ENCODE data around the gene CASP9. TPM values are rescaled to one million over a fixed set of nuclear protein-coding genes. Genes with fewer than 3 reads are reported as not detected.

CASP9 gene
- polyA plus RNA-seq, 2 donors: 10.3 to 10.4 TPM

- H3K27me3 ChIP-seq (ENCODE audit: control insufficient read depth in 1 of 2, insufficient read depth in 2 of 2, low read length in 2 of 2): no peaks in the 10 kb centered on the region
- no peaks in the 10 kb centered on the region for H3K4me1 ChIP-seq (ENCODE audit: control insufficient read depth in 2 of 2, insufficient read depth in 2 of 2, low read length in 1 of 2)
- H3K36me3 ChIP-seq (ENCODE audit: control insufficient read depth in 2 of 2, insufficient read depth in 2 of 2, low read length in 1 of 2): no peaks in the 10 kb centered on the region
- no peak overlapping the region for H3K27ac ChIP-seq (ENCODE audit: low read depth in 2 of 2, low read length in 1 of 2)
- 71 to 79% methylated on average over 5 of the region's 5 CpGs for WGBS, 2 donors
- no peaks in the 10 kb centered on the region for H3K9me3 ChIP-seq (ENCODE audit: control insufficient read depth in 2 of 2, insufficient read depth in 1 of 2, low read depth in 1 of 2, low read length in 1 of 2)
- no peak overlapping the region for H3K4me3 ChIP-seq (ENCODE audit: low read depth in 1 of 2, low read length in 2 of 2)
These were observed 80.7 kb downstream of the CASP9 start for GRCh38 chr1:15443281-15443680.

- no peaks in the 10 kb centered on the region for H3K9me3 ChIP-seq (ENCODE audit: control insufficient read depth in 2 of 2, insufficient read depth in 1 of 2, low read depth in 1 of 2, low read length in 1 of 2)
- no peaks in the 10 kb centered on the region for H3K4me1 ChIP-seq (ENCODE audit: control insufficient read depth in 2 of 2, insufficient read depth in 2 of 2, low read length in 1 of 2)
- no peaks in the 10 kb centered on the region for H3K27me3 ChIP-seq (ENCODE audit: control insufficient read depth in 1 of 2, insufficient read depth in 2 of 2, low read length in 2 of 2)
- no peak overlapping the region for H3K27ac ChIP-seq (ENCODE audit: low read depth in 2 of 2, low read length in 1 of 2)
- no peak overlapping the region for H3K4me3 ChIP-seq (ENCODE audit: low read depth in 1 of 2, low read length in 2 of 2)
- H3K36me3 ChIP-seq (ENCODE audit: control insufficient read depth in 2 of 2, insufficient read depth in 2 of 2, low read length in 1 of 2): no peaks in the 10 kb centered on the region
- 83 to 86% methylated on average over 5 of the region's 5 CpGs for WGBS, 2 donors
These were observed 81.3 kb downstream of the CASP9 start for GRCh38 chr1:15442759-15443158.

- H3K9me3 ChIP-seq (ENCODE audit: control insufficient read depth in 2 of 2, insufficient read depth in 1 of 2, low read depth in 1 of 2, low read length in 1 of 2): no peaks in the 10 kb centered on the region
- H3K4me3 ChIP-seq (ENCODE audit: low read depth in 1 of 2, low read length in 2 of 2): no peak overlapping the region
- no peaks in the 10 kb centered on the region for H3K27me3 ChIP-seq (ENCODE audit: control insufficient read depth in 1 of 2, insufficient read depth in 2 of 2, low read length in 2 of 2)
- 90 to 93% methylated on average over 8 of the region's 8 CpGs for WGBS, 2 donors
- no peaks in the 10 kb centered on the region for H3K36me3 ChIP-seq (ENCODE audit: control insufficient read depth in 2 of 2, insufficient read depth in 2 of 2, low read length in 1 of 2)
- no peak overlapping the region for H3K27ac ChIP-seq (ENCODE audit: low read depth in 2 of 2, low read length in 1 of 2)
- H3K4me1 ChIP-seq (ENCODE audit: control insufficient read depth in 2 of 2, insufficient read depth in 2 of 2, low read length in 1 of 2): peaks cover 0 to 1% of the 10 kb centered on the region in 2 donors
These were observed 81.9 kb downstream of the CASP9 start for GRCh38 chr1:15442119-15442518.

Other genes with a start within 250 kb of the CASP9 start
- gene EFHD2, start 114.3 kb downstream of the CASP9 start, polyA plus RNA-seq: 10 to 100 TPM; 32.5 to 38.0 TPM
- gene CTRC, start 85.8 kb downstream of the CASP9 start, polyA plus RNA-seq: under 1 TPM; 0.16 to 0.53 TPM
- gene CELA2A, start 67.5 kb downstream of the CASP9 start, polyA plus RNA-seq: not detected
- gene CELA2B, start 48.1 kb downstream of the CASP9 start, polyA plus RNA-seq: not detected
- gene DNAJC16, start 2.6 kb upstream of the CASP9 start, polyA plus RNA-seq: 1 to 10 TPM; 3.1 to 6.1 TPM
- under 1 TPM; 0.16 to 0.27 TPM for gene AGMAT, start 60.8 kb upstream of the CASP9 start, polyA plus RNA-seq
- 10 to 100 TPM in 1 of 2 donors, 1 to 10 TPM in 1; 9.6 to 15.3 TPM for gene DDI2, start 93.2 kb upstream of the CASP9 start, polyA plus RNA-seq
- gene PLEKHM2, start 160.1 kb upstream of the CASP9 start, polyA plus RNA-seq: 10 to 100 TPM; 34.5 to 40.7 TPM
- gene SLC25A34, start 212.0 kb upstream of the CASP9 start, polyA plus RNA-seq: 1 to 10 TPM in 1 of 2 donors, under 1 TPM in 1; 0.46 to 2.7 TPM
- gene TMEM82, start 218.3 kb upstream of the CASP9 start, polyA plus RNA-seq: not detected
- gene FBLIM1, start 234.6 kb upstream of the CASP9 start, polyA plus RNA-seq: 10 to 100 TPM; 17.7 to 20.5 TPM